Upper lobe of left lung (tissue), 6 donors: ENCODE results near the gene LAMB4. TPM values are rescaled to one million over a fixed set of nuclear protein-coding genes. Genes with fewer than 3 reads are reported as not detected.

Experiments
- ATAC-seq, 2 donors: fragments of 200-7000 bp; cut with Tn5 transposase; one replicate each; pipeline ENCODE4 v1.9.1; 2022; ENCODE audit warnings: mild to moderate bottlenecking in 2 of 2, moderate library complexity in 2 of 2; ENCODE audit not compliant: low FRiP score in 2 of 2
- DNase-seq, 2 donors: peaks; one replicate each; pipeline ENCODE4 v3.0.0-alpha.2; 2019 to 2020
- H3K27ac ChIP-seq, 4 donors: fragments of 200-600 bp; sonication (generic); one replicate each; pipeline ENCODE4 v1.5.1; 2016 to 2019
- H3K27me3 ChIP-seq, 4 donors: fragments of 200-600 bp; sonication (generic); one replicate each; pipeline ENCODE4 v1.5.1; 2017 to 2019
- H3K36me3 ChIP-seq, 4 donors: fragments of 200-600 bp; sonication (generic); one replicate each; pipeline ENCODE4 v1.5.1; 2016 to 2019
- H3K4me1 ChIP-seq, 4 donors: fragments of 200-600 bp; sonication (generic); one replicate each; pipeline ENCODE4 v1.5.1; 2018 to 2019
- H3K4me3 ChIP-seq, 4 donors: fragments of 200-600 bp; sonication (generic); one replicate each; pipeline ENCODE4 v1.5.1; 2017 to 2019; ENCODE audit warnings: mild to moderate bottlenecking in 2 of 4, moderate library complexity in 1 of 4
- H3K9me3 ChIP-seq, 4 donors: fragments of 200-600 bp; sonication (generic); one replicate each; pipeline ENCODE4 v1.5.1; 2018 to 2019
- EP300 ChIP-seq, 4 donors: sonication (generic); formaldehyde crosslinking; IDR thresholded peaks; one replicate each; pipeline ENCODE4 v1.5.1; 2017; ENCODE audit warnings: antibody characterized with exemption in 4 of 4, control low read depth in 2 of 4
- POLR2A ChIP-seq, 4 donors: fragments of 450-650 bp; IDR thresholded peaks; one replicate each; pipeline ENCODE4 v1.5.1; 2016 to 2017; ENCODE audit warnings: antibody characterized with exemption in 4 of 4, mild to moderate bottlenecking in 2 of 4
- POLR2AphosphoS5 ChIP-seq, 2 donors: sonication (generic); formaldehyde crosslinking; IDR thresholded peaks; one replicate each; pipeline ENCODE4 v1.5.1; 2017; ENCODE audit warnings: antibody characterized with exemption in 2 of 2
- WGBS, 2 donors: methylation state at CpG; one replicate each; pipeline ENCODE4 v1.1.5; 2017 to 2018; 5-methylcytosine and 5-hydroxymethylcytosine counted together
- total RNA-seq, 6 donors: library from RNA; depleted of rRNA in 4 of 6; stranded (reverse); fragments of >200 nt in 4 of 6; gene quantifications; one replicate each; pipeline versions ENCODE4 v1.1.0 to v1.2.1, GENCODE V29; 2016 to 2021
- TF ChIP-seq, protein P1 (sequence below), 6 experiments: fragments of 450-650 bp in 4 of 6; fragments of 200-600 bp in 2 of 6; sonication (generic) in 2 of 6; IDR thresholded peaks; one replicate each; pipeline ENCODE4 v1.5.1; 2016 to 2019; ENCODE audit warnings: antibody characterized with exemption in 6 of 6
- donor health status: DM: no; HTN: no; CAD: no; lungs with moderate emphysema.
- donor health status: DM: no; HTN: yes; CAD: no; lungs with severe emphysema.

The LAMB4 gene
- total RNA-seq, 6 donors from 2014 or later: 0.10 to 18.9 (median 0.47) TPM; not detected in 2

DNA sequence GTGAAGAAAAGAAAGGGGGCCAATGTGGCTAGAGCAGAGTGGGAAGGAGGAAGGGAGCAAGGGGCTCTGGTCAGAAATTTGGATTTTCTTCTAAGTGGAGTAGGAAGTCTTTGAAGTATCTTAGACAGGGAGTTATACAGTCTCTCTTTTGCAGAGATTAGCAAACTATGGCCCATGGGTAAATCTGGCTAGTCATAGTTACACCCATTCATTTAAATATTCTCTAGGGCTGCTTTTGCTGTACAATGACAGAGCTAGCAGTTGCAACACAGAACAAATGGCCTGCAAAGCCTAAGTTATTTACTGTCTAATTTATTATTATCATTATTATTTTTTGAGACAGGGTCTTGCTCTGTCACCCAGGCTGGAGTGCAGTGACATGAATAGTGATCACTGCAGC lies 10.5 kb upstream of the LAMB4 start:
- H3K4me1 ChIP-seq: peaks cover 0 to under 1% (median under 1%) of the 10 kb centered on the region in 4 donors
- ATAC-seq (no peak), DNase-seq (no peak)
- no peaks in the 10 kb centered on the region for H3K9me3 ChIP-seq
- no peak for TF ChIP-seq POLR2AphosphoS5 (IDR thresholded peaks at IDR 0.05)
- TF ChIP-seq, protein P1, sequence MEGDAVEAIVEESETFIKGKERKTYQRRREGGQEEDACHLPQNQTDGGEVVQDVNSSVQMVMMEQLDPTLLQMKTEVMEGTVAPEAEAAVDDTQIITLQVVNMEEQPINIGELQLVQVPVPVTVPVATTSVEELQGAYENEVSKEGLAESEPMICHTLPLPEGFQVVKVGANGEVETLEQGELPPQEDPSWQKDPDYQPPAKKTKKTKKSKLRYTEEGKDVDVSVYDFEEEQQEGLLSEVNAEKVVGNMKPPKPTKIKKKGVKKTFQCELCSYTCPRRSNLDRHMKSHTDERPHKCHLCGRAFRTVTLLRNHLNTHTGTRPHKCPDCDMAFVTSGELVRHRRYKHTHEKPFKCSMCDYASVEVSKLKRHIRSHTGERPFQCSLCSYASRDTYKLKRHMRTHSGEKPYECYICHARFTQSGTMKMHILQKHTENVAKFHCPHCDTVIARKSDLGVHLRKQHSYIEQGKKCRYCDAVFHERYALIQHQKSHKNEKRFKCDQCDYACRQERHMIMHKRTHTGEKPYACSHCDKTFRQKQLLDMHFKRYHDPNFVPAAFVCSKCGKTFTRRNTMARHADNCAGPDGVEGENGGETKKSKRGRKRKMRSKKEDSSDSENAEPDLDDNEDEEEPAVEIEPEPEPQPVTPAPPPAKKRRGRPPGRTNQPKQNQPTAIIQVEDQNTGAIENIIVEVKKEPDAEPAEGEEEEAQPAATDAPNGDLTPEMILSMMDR (IDR thresholded peaks at IDR 0.05): no peak
- no peak for TF ChIP-seq EP300 (IDR thresholded peaks at IDR 0.05)
- no peak for TF ChIP-seq POLR2A (IDR thresholded peaks at IDR 0.05)
- H3K27ac ChIP-seq: no peak overlapping the region
- H3K36me3 ChIP-seq: no peaks in the 10 kb centered on the region
- no peaks in the 10 kb centered on the region for H3K27me3 ChIP-seq
- H3K4me3 ChIP-seq: no peak overlapping the region

DNA sequence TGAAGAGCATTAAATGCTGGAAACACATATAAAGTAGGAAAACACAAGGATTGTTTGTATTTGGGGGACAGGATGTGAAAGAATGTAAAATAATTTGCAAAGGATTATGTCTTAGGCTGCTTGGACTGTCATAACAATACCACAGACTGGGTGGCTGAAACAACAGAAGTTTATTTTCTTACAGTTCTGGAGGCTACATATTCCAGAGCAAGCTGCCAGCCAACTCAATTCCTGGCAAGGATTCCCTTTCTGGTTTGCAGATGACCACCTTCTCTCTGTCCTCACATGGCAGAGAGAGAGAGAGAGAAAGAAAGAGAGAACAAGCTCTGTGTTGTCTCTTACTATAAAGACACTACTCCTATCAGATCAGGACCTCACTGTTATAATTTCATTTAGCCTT lies 8.8 kb upstream of the LAMB4 start:
- no peaks in the 10 kb centered on the region for H3K9me3 ChIP-seq
- no peaks in the 10 kb centered on the region for H3K27me3 ChIP-seq
- H3K27ac ChIP-seq: no peak overlapping the region
- no peak for ATAC-seq
- no peaks in the 10 kb centered on the region for H3K4me1 ChIP-seq
- no peaks in the 10 kb centered on the region for H3K36me3 ChIP-seq
- no peak for TF ChIP-seq POLR2AphosphoS5 (IDR thresholded peaks at IDR 0.05)
- TF ChIP-seq, protein P1 (IDR thresholded peaks at IDR 0.05): no peak
- no peak for TF ChIP-seq POLR2A (IDR thresholded peaks at IDR 0.05)
- TF ChIP-seq EP300 (IDR thresholded peaks at IDR 0.05): no peak
- no peak overlapping the region for H3K4me3 ChIP-seq
- no peak for DNase-seq

DNA sequence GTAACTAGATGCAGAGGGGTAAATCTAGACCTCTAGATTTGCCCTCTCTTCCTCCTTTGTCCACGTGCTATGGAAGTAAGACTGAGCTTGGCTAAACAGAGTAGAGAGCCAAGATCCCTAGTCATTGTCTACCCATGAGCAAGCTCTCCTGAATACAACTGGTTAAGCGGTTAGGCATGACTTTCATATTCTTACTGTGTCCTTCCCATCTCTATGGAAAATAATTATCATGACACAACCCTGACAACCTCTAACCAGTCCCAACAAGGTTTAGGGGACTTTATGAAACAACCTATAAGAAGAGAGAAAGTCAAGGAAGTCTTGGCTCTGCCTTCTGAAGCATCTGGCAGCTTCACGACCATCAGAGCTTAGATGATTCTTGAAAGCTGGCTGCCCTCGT lies 7.8 kb upstream of the LAMB4 start:
- ATAC-seq (no peak), DNase-seq (no peak)
- Histone ChIP-seq H3K4me3 (no peak overlapping the region), H3K27me3 (no peaks in the 10 kb centered on the region), H3K36me3 (no peaks in the 10 kb centered on the region), H3K9me3 (no peaks in the 10 kb centered on the region), H3K27ac (no peak overlapping the region), H3K4me1 (no peaks in the 10 kb centered on the region)
- 79 to 95% methylated on average over 4 of the region's 4 CpGs for WGBS, 2 donors
- no peak for TF ChIP-seq POLR2A (IDR thresholded peaks at IDR 0.05)
- TF ChIP-seq, protein P1 (IDR thresholded peaks at IDR 0.05): no peak
- TF ChIP-seq EP300 (IDR thresholded peaks at IDR 0.05): no peak
- no peak for TF ChIP-seq POLR2AphosphoS5 (IDR thresholded peaks at IDR 0.05)

DNA sequence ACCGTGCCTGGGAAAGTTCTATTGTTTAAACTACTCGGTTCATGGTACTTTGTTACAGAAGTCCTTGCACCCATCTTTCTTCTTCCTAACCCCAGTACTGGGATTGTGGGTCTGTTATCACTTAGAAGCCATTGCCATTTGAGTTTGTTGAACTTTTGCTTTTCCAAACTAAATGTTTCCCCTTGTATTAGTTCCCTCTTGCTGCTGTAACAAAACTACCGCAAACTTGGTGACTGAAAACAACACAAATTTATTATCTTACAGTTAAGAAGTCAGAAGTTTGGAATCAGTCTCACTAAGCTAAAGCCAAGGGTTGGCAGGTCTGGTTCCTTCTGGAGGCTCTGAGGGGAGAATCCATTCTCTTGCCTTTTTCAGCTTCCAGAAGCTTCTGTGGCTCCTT lies 6.9 kb upstream of the LAMB4 start:
- Histone ChIP-seq H3K4me1 (no peaks in the 10 kb centered on the region), H3K4me3 (no peak overlapping the region), H3K36me3 (no peaks in the 10 kb centered on the region), H3K27ac (no peak overlapping the region), H3K27me3 (no peaks in the 10 kb centered on the region), H3K9me3 (no peaks in the 10 kb centered on the region)
- ATAC-seq (no peak), DNase-seq (no peak)
- WGBS, 2 donors: 94 to 96% methylated on average over 3 of the region's 3 CpGs
- TF ChIP-seq EP300 (IDR thresholded peaks at IDR 0.05) (no peak), POLR2AphosphoS5 (IDR thresholded peaks at IDR 0.05) (no peak), POLR2A (IDR thresholded peaks at IDR 0.05) (no peak)

DNA sequence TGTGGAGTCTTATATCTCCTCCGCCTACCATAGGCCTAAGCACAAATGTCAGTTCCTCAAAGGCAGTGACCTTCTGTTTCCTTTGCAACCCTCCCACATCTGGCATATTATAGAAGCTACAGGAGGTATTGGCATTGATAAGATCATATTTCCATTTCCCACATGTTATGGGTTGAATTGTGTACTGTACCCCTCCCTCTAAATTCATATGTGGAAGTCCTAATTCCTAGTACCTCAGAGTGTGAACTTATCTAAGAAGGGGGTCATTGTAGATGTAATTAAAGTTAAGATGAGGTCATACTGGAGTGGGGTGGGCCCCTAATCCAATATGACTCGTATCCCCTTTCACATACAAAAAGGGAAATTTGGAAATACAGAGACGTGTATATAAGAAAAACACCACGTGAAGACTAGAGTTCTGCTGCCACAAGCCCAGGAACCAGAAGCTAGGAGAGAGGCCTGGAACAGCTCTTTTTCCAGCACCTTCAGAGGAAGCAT lies 6.1 kb upstream of the LAMB4 start:
- H3K4me3 ChIP-seq: no peak overlapping the region
- 72 to 73% methylated on average over 4 of the region's 4 CpGs for WGBS, 2 donors
- no peaks in the 10 kb centered on the region for H3K36me3 ChIP-seq
- no peak for TF ChIP-seq POLR2AphosphoS5 (IDR thresholded peaks at IDR 0.05)
- TF ChIP-seq, protein P1 (IDR thresholded peaks at IDR 0.05): no peak
- no peak for TF ChIP-seq POLR2A (IDR thresholded peaks at IDR 0.05)
- no peak for TF ChIP-seq EP300 (IDR thresholded peaks at IDR 0.05)
- DNase-seq (no peak), ATAC-seq (peak in 1 of 2 donors; percentile 44)
- no peaks in the 10 kb centered on the region for H3K9me3 ChIP-seq
- H3K4me1 ChIP-seq: no peaks in the 10 kb centered on the region
- no peaks in the 10 kb centered on the region for H3K27me3 ChIP-seq
- no peak overlapping the region for H3K27ac ChIP-seq
